ENCODE results near the gene AGBL4.

DNA sequence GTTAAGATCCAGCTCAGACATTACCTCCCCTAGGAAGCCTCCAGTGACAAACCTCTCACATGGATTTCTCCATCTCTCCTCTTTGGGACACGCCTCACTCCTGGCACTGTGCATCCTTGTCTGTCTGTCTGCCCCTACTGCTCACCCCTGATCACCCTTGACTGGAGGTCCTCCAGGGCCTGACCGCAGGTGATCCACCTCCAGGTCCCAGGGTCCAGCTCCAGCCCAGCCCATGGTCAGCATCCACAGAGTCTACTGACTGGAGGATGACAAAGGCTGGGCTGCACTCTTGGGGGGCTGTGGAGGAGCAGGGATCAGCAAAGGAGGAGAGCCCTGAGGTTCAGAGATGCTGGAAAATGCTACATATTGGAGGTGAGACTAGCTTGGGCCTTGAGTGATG is 1312.8 kb downstream of the AGBL4 start:
- TF ChIP-seq POLR2A (IDR thresholded peaks at IDR 0.05; ENCODE audit: low read depth, low read length), result no peak
- no peak for TF ChIP-seq TAF1 (IDR thresholded peaks at IDR 0.05; ENCODE audit: borderline replicate concordance, low read depth, low read length)
- no peak for TF ChIP-seq POLR2AphosphoS5 (IDR thresholded peaks at IDR 0.05; ENCODE audit: low read depth, low read length)

Data from GM12892 (cell line).